Left colon (tissue), 2 donors: ENCODE data around the gene GCN1. TPM values are rescaled to one million over a fixed set of nuclear protein-coding genes. Genes with fewer than 3 reads are reported as not detected.
"Not testable (repeated sequence)": the region's sequence is repeated elsewhere in the genome, so short reads cannot be mapped to it uniquely, and the experiment has no call there.

Experiments
- ATAC-seq: fragments of 200-7000 bp; cut with Tn5 transposase; one replicate; pipeline ENCODE4 v1.9.1; 2020; ENCODE audit warnings: mild to moderate bottlenecking, moderate library complexity
- DNase-seq, 2 donors: peaks; one replicate each; pipeline ENCODE4 v3.0.0-alpha.2; 2020
- intact Hi-C, 2 donors: fragments of 100-400 bp; cut with DNase I in 1 of 2; cut with micrococcal nuclease in 1 of 2; formaldehyde crosslinking; loops; one replicate each; pipeline versions ENCODE4 v1.11.2 to v1.14.0; 2022; cut with DNase I, micrococcal nuclease
- total RNA-seq, 2 donors: library from RNA; stranded (reverse); fragmentation: NEBNext Ultra II Directional; extraction: Animal tissue kit (Norgen Biotek cat#: 25700); gene quantifications; one replicate each; pipeline ENCODE4 v1.2.1, GENCODE V29; 2021
- donor health status: DM: no; HTN: no; CAD: no.
- donor health status: DM: yes; HTN: yes; CAD: no.

Gene GCN1
- total RNA-seq, 2 donors from 2014 or later, result 61.3 to 78.8 TPM

DNA sequence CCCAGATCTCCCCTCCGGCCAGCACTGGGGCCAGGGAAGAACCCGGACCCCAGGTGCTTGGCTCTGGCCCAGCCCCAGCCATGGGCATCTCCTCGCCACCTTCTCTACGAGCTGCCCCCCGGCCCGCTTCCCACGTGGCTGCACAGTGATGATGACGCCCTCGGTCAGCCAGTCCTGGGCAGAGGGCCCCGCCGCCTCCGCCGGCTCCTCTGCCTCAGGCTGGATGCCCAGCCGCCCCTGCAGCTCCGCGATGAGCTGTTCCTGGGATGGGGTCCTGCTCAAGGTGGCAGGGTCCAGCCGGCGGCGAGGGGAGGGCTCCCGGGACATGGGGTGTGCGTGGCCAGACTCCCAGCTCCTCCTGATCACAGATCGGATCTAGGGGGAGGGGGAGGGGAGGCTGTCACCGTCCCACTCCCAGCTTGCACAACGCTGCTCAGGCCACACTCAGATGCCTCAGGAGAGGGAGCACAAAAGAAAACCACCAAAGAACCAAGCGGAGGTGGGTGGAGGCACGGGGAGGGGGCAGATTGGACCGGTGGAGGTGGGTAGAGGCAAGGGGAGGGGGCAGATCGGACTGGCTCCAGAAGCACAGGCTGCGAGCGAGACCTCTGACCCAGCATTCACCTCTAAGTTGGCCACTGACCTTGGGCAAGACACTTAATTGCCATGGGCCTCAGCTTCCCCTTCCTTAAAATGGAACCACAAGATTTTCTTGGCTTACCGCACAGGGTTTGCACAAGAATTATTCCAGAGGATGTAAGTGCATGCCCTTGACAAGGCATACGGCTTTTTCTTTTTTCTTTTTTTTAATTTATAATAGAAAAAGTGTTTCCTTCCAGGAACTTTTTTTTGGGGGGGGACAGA lies 22.5 kb upstream of the GCN1 start:
- ATAC-seq (no peak), DNase-seq (no peak)
- intact Hi-C loops, result no loop called here

DNA sequence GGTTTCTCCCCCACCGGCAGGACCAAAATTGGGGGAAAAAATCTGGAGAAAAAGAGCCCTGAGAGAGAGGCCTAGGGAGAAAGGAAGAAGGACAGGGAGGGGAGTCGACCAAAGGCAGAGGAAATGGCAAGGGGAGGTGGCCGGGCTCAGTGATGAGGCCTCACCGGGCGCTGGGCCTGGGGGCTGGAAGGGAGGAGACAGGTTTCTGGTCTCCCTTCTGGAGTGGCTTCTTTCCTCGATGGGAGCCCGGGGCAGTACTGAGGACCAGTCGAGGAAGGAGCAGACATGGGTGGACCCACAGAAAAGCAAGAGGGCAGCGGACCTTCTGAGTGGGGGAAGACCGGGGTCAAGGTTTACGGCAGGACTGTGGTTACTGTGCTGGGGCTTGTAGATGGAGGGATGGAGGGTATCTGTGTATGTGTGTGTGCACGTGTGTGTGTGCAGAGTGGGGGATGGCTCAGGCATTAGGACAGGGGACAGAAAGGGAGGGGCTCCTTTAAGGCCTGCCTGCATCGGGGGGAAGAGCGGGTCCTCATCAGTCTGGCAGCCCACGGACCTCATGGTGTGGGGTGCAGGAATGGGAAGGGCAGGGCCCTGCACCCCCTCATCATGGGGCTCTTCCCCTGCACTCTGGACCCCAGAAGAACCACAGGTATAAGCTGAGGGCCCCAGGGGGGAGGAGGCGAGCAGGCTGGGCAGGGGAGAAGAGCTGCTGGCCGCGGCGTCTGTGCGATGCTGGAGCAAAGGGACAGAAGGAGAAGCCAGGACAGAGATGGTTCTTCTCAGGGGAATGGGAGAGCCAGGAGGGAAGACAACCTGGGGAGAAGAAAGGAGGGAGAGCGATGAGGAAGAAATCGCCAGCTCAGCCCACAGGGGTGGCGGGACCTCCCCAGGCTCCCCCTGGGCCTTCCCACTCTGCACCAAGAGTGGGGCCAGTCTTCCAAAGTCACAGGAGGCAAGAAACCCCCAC lies 21.5 kb upstream of the GCN1 start:
- DNase-seq (no peak), ATAC-seq (no peak)
- intact Hi-C loops, result no loop called here

DNA sequence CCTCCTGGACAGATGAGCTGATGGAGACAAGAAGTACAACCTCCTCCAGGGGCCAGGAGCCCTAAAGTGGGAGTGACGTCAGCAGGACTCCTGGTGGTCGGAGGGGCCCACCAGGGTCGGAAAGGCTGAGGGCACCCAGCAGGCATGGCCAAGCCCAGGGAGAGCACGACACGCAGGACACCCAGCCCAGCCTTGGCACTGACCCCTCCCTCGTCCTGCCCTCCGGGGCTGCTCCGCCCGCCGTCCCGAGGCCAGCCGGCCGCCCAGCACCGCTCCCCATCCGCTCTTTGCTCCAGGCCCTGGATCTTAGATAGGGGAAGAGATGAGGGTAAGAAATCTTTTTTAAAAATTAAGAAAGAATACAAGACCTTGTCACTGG lies 20.8 kb upstream of the GCN1 start:
- ATAC-seq, result no peak
- intact Hi-C loops, result no loop called here
- no peak for DNase-seq

- intact Hi-C loops, result no loop called here
- ATAC-seq (no peak), DNase-seq (no peak)
These were observed 20.3 kb upstream of the GCN1 start for GRCh38 chr12:120214626-120215356.

DNA sequence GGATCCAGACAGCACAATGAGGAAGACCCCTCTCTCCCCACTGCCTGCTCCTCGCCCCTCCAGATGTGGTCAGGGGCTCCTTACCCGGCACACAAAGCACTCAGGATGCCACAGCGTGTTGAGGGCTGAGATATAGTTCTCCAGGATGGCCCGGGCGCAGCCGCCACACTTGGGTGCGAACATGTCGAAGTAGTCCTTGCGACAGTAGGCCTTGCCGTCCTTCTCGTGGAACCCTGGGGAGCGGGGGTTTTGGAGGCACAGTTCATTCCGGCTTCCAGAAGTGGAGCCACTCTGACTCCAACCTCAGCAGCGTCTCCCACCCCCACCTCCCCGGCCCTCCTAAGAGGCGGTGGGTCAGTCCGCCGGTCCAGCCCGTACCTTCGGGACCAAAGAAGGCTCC lies 19.2 kb upstream of the GCN1 start:
- ATAC-seq, result no peak
- intact Hi-C loops, result no loop called here
- no peak for DNase-seq

GRCh38 chr12:120213182-120213581 lies 18.7 kb upstream of the GCN1 start:
- ATAC-seq, DNase-seq, intact Hi-C loops: not testable (repeated sequence)

GRCh38 chr12:120212301-120212700 lies 17.8 kb upstream of the GCN1 start:
- intact Hi-C loops, result no loop called here
- DNase-seq (no peak), ATAC-seq (no peak)

DNA sequence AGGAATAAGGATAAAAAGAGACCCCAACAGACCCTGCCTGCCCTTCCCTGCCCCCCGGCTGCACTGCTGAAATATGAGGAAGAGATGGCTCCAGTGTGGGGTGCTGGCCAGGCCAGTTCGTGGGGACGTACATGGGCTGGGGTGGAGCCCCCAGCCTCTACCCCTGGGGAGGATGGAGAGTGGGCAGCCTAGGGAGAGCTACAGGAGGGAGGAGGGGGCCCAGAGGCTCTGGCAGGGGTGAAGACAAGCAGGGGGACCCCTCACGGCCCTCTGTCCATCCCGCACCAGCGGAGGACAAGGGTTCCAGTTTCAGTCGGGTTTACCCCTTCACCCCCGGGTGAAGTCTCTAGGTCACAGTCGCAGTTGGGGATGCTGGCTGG lies 17.4 kb upstream of the GCN1 start:
- ATAC-seq (peak; percentile 2), DNase-seq (no peak)
- intact Hi-C loops, result no loop called here

GRCh38 chr12:120211243-120211903 lies 16.9 kb upstream of the GCN1 start:
- ATAC-seq, result peak; percentile 76
- intact Hi-C loops, result no loop called here
- DNase-seq, result no peak

DNA sequence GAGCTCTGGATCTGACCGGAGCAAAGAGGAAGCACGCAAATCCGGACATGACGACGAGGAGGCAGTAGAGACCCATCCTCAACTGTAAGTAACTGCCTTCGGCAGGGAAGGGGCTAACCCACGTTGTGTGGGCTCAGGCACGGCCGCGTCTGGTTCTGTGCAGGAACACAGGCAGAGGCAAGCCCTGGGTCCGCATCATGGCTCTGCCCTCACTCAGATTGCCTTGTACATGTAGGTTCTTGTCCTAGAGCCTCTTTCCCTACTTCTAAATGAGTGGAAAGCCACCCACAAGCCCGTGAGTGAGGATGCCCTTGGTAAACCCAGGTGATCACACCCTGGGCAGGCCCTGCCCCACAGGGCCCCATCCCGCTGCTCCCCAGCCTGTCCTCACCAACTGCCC lies 15.3 kb upstream of the GCN1 start:
- ATAC-seq, result no peak
- intact Hi-C loops, result no loop called here
- no peak for DNase-seq

GRCh38 chr12:120207227-120207626 lies 12.7 kb upstream of the GCN1 start:
- DNase-seq (no peak), ATAC-seq (no peak)
- intact Hi-C loops, result no loop called here

- intact Hi-C loops, DNase-seq, ATAC-seq: not testable (repeated sequence)
These were observed 12.3 kb upstream of the GCN1 start for GRCh38 chr12:120206781-120207180.

DNA sequence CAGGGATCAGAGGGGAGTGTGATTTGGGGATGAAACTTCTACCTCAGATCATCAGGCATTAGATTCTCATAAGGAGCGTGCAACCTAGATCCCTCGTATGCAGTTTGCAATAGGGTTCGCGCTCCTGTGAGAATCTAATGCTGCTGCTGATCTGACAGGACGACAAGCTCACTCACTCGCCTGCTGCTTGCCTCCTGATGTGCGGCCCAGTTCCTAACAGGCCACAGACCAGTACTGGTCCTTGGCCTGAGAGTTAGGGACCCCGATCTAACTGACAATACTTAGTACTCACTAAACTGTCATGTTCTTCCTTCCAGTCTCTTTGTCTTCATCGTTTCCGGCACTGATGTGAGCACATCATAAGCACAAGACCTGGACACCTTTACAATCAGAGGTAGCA lies 11.7 kb upstream of the GCN1 start:
- intact Hi-C loops, result no loop called here
- no peak for DNase-seq
- no peak for ATAC-seq

- intact Hi-C loops, result no loop called here
- ATAC-seq (no peak), DNase-seq (no peak)
These were observed 9.7 kb upstream of the GCN1 start for GRCh38 chr12:120204171-120204570.

DNA sequence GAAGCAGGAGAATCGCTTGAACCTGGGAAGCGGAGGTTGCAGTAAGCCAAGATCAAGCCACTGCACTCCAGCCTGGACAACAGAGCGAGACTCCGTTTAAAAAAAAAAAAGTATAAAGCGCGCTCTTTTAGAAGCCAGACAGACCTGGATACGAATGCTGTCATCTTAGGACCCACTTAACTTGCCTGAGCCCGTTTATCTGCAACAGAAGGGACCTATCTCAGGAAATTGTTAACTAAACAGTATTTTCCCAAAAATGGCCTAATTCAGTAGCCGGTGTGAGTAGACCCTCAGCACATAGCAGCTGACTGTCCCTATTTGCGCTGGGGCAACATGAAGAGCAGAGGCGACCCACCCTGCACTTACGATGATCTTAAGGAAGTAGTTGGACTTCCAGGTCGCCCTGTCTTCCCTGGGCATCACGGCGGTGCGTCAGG lies 5.9 kb upstream of the GCN1 start:
- ATAC-seq (peak; percentile 48), DNase-seq (no peak)
- intact Hi-C loops, result no loop called here

GRCh38 chr12:120199595-120200306 lies 5.2 kb upstream of the GCN1 start:
- DNase-seq, result no peak
- no peak for ATAC-seq

GRCh38 chr12:120199025-120199424 lies 4.5 kb upstream of the GCN1 start:
- ATAC-seq (no peak), DNase-seq (no peak)

More at GRCh38 chr12:120199595-120200306, 5.2 kb upstream of the GCN1 start:
- intact Hi-C loops, result no loop called here

DNA sequence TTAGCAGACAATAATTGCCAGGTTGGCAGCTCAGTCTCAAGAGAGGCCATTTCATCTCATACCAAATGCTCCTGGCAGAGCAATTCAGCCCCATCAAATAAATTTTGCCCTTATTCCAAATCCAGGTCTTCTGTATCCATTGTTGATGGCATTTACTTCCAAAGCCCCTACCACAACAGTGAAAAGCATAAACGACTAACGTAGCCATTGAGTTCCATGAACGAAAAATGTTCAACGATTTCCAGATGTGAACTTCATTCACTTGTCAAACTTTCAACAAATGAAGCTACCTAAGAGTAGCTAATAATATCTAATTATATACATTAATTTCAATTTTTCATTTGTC lies 3.0 kb upstream of the GCN1 start:
- no peak for DNase-seq
- ATAC-seq, result no peak
- intact Hi-C loops, result no loop called here

More at GRCh38 chr12:120199025-120199424, 4.5 kb upstream of the GCN1 start:
- intact Hi-C loops, result no loop called here
